Measurements from ENCODE around the gene HJURP. TPM values are rescaled to one million over a fixed set of nuclear protein-coding genes. Genes with fewer than 3 reads are reported as not detected.
"Not testable (repeated sequence)": the region's sequence is repeated elsewhere in the genome, so short reads cannot be mapped to it uniquely, and the experiment has no call there.

HJURP gene
- 100 to 1,000 TPM; 126 to 129 TPM for total RNA-seq

- peak; percentile 97 for DNase-seq
- Mint-ChIP-seq H3K9me3 (no peaks in the 10 kb centered on the region), H3K27me3 (peaks cover 2% of the 10 kb centered on the region), H3K36me3 (ENCODE audit: low read depth) (peaks cover 48% of the 10 kb centered on the region), H3K27ac (peak within 1 kb of the TSS; percentile 98), H3K4me1 (peaks cover 54% of the 10 kb centered on the region), H3K4me3 (peak within 1 kb of the TSS; percentile 99)
- POLR2A ChIA-PET, result interaction anchor here (0.7 to 4.5 kb wide), 16 partner anchors 8 to 795 kb away, joined by 3 to 33 read pairs (median 5); partner anchors contain the start of genes ARL4C, MSL3B and USP40
- CTCF ChIA-PET, result interaction anchor here (0.9 to 3.0 kb wide), 2 partner anchors 12 to 22 kb away, joined by 3 to 12 read pairs; no protein-coding TSS in a partner anchor
Observed at GRCh38 chr2:233854241-233854981, at the start of gene HJURP. TSS of gene HJURP (minus strand) at chr2:233854535. CDS start at chr2:233854500, 35 bp downstream.

- DNase-seq, result no peak
- Mint-ChIP-seq H3K4me1 (peaks cover 4% of the 10 kb centered on the region), H3K4me3 (no peak overlapping the region), H3K9me3 (peaks cover 3% of the 10 kb centered on the region), H3K27me3 (peaks cover 5% of the 10 kb centered on the region), H3K27ac (no peak overlapping the region), H3K36me3 (ENCODE audit: low read depth) (no peaks in the 10 kb centered on the region)
- CTCF ChIA-PET, result no interaction called here
- POLR2A ChIA-PET, result no interaction called here
Observed at GRCh38 chr2:233901884-233902283, 47.5 kb upstream of the HJURP start.

- Mint-ChIP-seq H3K27ac (no peak overlapping the region), H3K9me3 (peaks cover 2% of the 10 kb centered on the region), H3K4me3 (no peak overlapping the region), H3K36me3 (ENCODE audit: low read depth) (no peaks in the 10 kb centered on the region), H3K4me1 (peaks cover 4% of the 10 kb centered on the region), H3K27me3 (peaks cover 5% of the 10 kb centered on the region)
- ChIA-PET POLR2A (no interaction called here), CTCF (no interaction called here)
- DNase-seq, result no peak
Observed at GRCh38 chr2:233901367-233901766, 47.0 kb upstream of the HJURP start.

GRCh38 chr2:233896253-233896652 is 41.9 kb upstream of the HJURP start:
- H3K4me3 Mint-ChIP-seq; H3K36me3 Mint-ChIP-seq (ENCODE audit: low read depth); DNase-seq; CTCF ChIA-PET; POLR2A ChIA-PET; H3K9me3 Mint-ChIP-seq; H3K4me1 Mint-ChIP-seq; H3K27ac Mint-ChIP-seq: not testable (repeated sequence)
- H3K27me3 Mint-ChIP-seq, result peaks cover 13% of the 10 kb centered on the region

- Mint-ChIP-seq H3K36me3 (ENCODE audit: low read depth) (no peaks in the 10 kb centered on the region), H3K4me3 (no peak overlapping the region), H3K9me3 (no peaks in the 10 kb centered on the region), H3K4me1 (no peaks in the 10 kb centered on the region), H3K27ac (no peak overlapping the region), H3K27me3 (peaks cover 24% of the 10 kb centered on the region)
- DNase-seq, result no peak
- POLR2A ChIA-PET, result no interaction called here
- CTCF ChIA-PET, result interaction anchor here (1.0 kb wide), 1 partner anchor 14 kb away, joined by 3 read pairs; no protein-coding TSS in a partner anchor
Observed at GRCh38 chr2:233892793-233893192, 38.5 kb upstream of the HJURP start.

- ChIA-PET POLR2A (no interaction called here), CTCF (no interaction called here)
- H3K4me3 Mint-ChIP-seq, result no peak overlapping the region
- DNase-seq, result no peak
- peaks cover 7% of the 10 kb centered on the region for H3K36me3 Mint-ChIP-seq (ENCODE audit: low read depth)
- peaks cover 36% of the 10 kb centered on the region for H3K27me3 Mint-ChIP-seq
- H3K9me3 Mint-ChIP-seq, result peaks cover 16% of the 10 kb centered on the region
- no peak overlapping the region for H3K27ac Mint-ChIP-seq
- no peaks in the 10 kb centered on the region for H3K4me1 Mint-ChIP-seq
Observed at GRCh38 chr2:233882353-233882752, 28.0 kb upstream of the HJURP start.

GRCh38 chr2:233872125-233872524 is 17.8 kb upstream of the HJURP start:
- H3K4me1 Mint-ChIP-seq, result peaks cover 12% of the 10 kb centered on the region
- H3K27me3 Mint-ChIP-seq, result peaks cover 39% of the 10 kb centered on the region
- not testable (repeated sequence) for H3K4me3 Mint-ChIP-seq, DNase-seq, H3K27ac Mint-ChIP-seq
- CTCF ChIA-PET, result interaction anchor here (2.2 kb wide), 1 partner anchor 15 kb away, joined by 7 read pairs; no protein-coding TSS in a partner anchor
- peaks cover 10% of the 10 kb centered on the region for H3K9me3 Mint-ChIP-seq
- H3K36me3 Mint-ChIP-seq (ENCODE audit: low read depth), result peaks cover 11% of the 10 kb centered on the region
- POLR2A ChIA-PET, result interaction anchor here (1.2 to 1.3 kb wide), 2 partner anchors 18 to 24 kb away, joined by 3 read pairs; partner anchors contain the start of gene HJURP

GRCh38 chr2:233871432-233871831 is 17.1 kb upstream of the HJURP start:
- peaks cover 18% of the 10 kb centered on the region for H3K36me3 Mint-ChIP-seq (ENCODE audit: low read depth)
- POLR2A ChIA-PET, result interaction anchor here (1.2 to 1.3 kb wide), 2 partner anchors 17 to 24 kb away, joined by 3 read pairs; partner anchors contain the start of gene HJURP
- H3K4me3 Mint-ChIP-seq, result no peak overlapping the region
- CTCF ChIA-PET, result interaction anchor here (2.2 kb wide), 1 partner anchor 14 kb away, joined by 7 read pairs; no protein-coding TSS in a partner anchor
- peaks cover 16% of the 10 kb centered on the region for H3K4me1 Mint-ChIP-seq
- H3K9me3 Mint-ChIP-seq, result peaks cover 10% of the 10 kb centered on the region
- no peak for DNase-seq
- H3K27me3 Mint-ChIP-seq, result peaks cover 37% of the 10 kb centered on the region
- no peak overlapping the region for H3K27ac Mint-ChIP-seq

- ChIA-PET CTCF (interaction anchor here (2.7 kb wide), 1 partner anchor 10 kb away, joined by 16 read pairs; no protein-coding TSS in a partner anchor), POLR2A (interaction anchor here (1.4 to 1.7 kb wide), 2 partner anchors 14 to 26 kb away, joined by 5 to 9 read pairs; partner anchors contain the start of gene HJURP)
- Mint-ChIP-seq H3K27me3 (peaks cover 25% of the 10 kb centered on the region), H3K27ac (peak within 1 kb of the TSS; percentile 9), H3K9me3 (peaks cover 10% of the 10 kb centered on the region), H3K36me3 (ENCODE audit: low read depth) (peaks cover 21% of the 10 kb centered on the region), H3K4me1 (peaks cover 25% of the 10 kb centered on the region), H3K4me3 (peak within 1 kb of the TSS; percentile 79)
- DNase-seq, result peak; percentile 63
Observed at GRCh38 chr2:233867993-233868532, 13.7 kb upstream of the HJURP start, which contains the start of gene MSL3B. TSS of gene MSL3B (minus strand) at chr2:233868386.

- DNase-seq, result no peak
- Mint-ChIP-seq H3K4me3 (no peak overlapping the region), H3K36me3 (ENCODE audit: low read depth) (peaks cover 21% of the 10 kb centered on the region), H3K4me1 (peaks cover 25% of the 10 kb centered on the region), H3K9me3 (peaks cover 10% of the 10 kb centered on the region), H3K27ac (no peak overlapping the region), H3K27me3 (peaks cover 14% of the 10 kb centered on the region)
- POLR2A ChIA-PET, result interaction anchor here (0.8 to 1.4 kb wide), 2 partner anchors 12 to 24 kb away, joined by 3 to 5 read pairs; partner anchors contain the start of gene HJURP
- CTCF ChIA-PET, result interaction anchor here (2.5 to 2.7 kb wide), 2 partner anchors 9 to 11 kb away, joined by 12 to 16 read pairs; partner anchors contain the start of gene HJURP
Observed at GRCh38 chr2:233866479-233866878, 12.1 kb upstream of the HJURP start.

- POLR2A ChIA-PET, result interaction anchor here (0.8 kb wide), 1 partner anchor 12 kb away, joined by 3 read pairs; the partner anchor contains the start of gene HJURP
- Mint-ChIP-seq H3K4me1 (peaks cover 25% of the 10 kb centered on the region), H3K4me3 (no peak overlapping the region), H3K9me3 (peaks cover 10% of the 10 kb centered on the region), H3K36me3 (ENCODE audit: low read depth) (peaks cover 21% of the 10 kb centered on the region), H3K27ac (no peak overlapping the region), H3K27me3 (peaks cover 10% of the 10 kb centered on the region)
- no peak for DNase-seq
- CTCF ChIA-PET, result interaction anchor here (1.2 to 2.7 kb wide), 3 partner anchors 8 to 40 kb away, joined by 3 to 16 read pairs (median 12); partner anchors contain the start of gene HJURP
Observed at GRCh38 chr2:233865838-233866237, 11.5 kb upstream of the HJURP start.

GRCh38 chr2:233862261-233862768 is 8.0 kb upstream of the HJURP start:
- DNase-seq, result no peak
- Mint-ChIP-seq H3K9me3 (no peaks in the 10 kb centered on the region), H3K4me1 (peaks cover 20% of the 10 kb centered on the region), H3K36me3 (ENCODE audit: low read depth) (peaks cover 12% of the 10 kb centered on the region), H3K4me3 (no peak overlapping the region), H3K27ac (no peak overlapping the region), H3K27me3 (peaks cover 3% of the 10 kb centered on the region)
- ChIA-PET POLR2A (no interaction called here), CTCF (no interaction called here)

Measured in activated CD4-positive, alpha-beta memory T cell treated with anti-CD3 and anti-CD28 coated beads, Interleukin-2, amount 10 ng/mL, durations not matched to agents 7 days and 5 days (primary cell).